Measurements from ENCODE around the gene GALT. TPM values are rescaled to one million over a fixed set of nuclear protein-coding genes. Genes with fewer than 3 reads are reported as not detected.

Gene GALT
- total and polyA plus RNA-seq, 2 of the 4 experiments (the other 2 are of a cell fraction): 15.8 to 34.6 TPM

DNA sequence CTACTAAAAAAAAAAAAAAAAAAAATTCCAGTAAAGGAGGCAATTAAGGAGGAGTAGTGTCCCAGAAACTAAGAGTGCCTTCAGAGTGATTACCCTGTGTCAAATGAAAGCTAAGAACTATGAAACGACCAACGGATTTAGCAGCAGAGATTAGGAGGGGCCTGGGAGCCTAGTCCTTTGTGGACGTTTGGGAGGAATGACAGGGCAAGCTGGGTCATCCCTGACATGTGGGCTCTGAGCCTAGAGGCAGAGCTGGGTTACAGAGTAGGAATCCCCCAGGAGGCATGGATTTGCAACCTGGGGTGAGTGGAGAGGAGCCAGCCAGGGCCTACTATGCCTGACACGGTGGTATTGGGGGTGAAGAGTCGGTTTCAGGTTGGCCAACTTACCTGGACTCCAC, 13.3 kb upstream of the GALT start:
- H4K5ac ChIP-seq (ENCODE audit: low read depth, low read length): no peak overlapping the region
- no peak overlapping the region for H4K91ac ChIP-seq (ENCODE audit: insufficient read depth, low read depth, low read length)
- H3K18ac ChIP-seq (ENCODE audit: low read depth, low read length): no peak overlapping the region
- H2BK20ac ChIP-seq (ENCODE audit: low read depth, low read length): no peak overlapping the region
- peaks cover 6% of the 10 kb centered on the region for H3K36me3 ChIP-seq (ENCODE audit: control insufficient read depth, insufficient read depth, low read length)
- in situ Hi-C loops (cut with MboI; ENCODE audit: low sequenced_read_pairs): no loop called here
- peaks cover 30% of the 10 kb centered on the region for H3K27me3 ChIP-seq (ENCODE audit: control insufficient read depth, insufficient read depth, low read length)
- H2BK120ac ChIP-seq (ENCODE audit: low read depth, low read length): no peak overlapping the region
- intact Hi-C loops (cut with micrococcal nuclease): no loop called here
- H4K20me1 ChIP-seq (ENCODE audit: insufficient read depth, low read length): peaks cover 9% of the 10 kb centered on the region; the same call in 1 of the 2 replicates
- no peak overlapping the region for H3K4ac ChIP-seq (ENCODE audit: low read depth, low read length)
- DNase-seq (no peak), ATAC-seq (ENCODE audit: low read depth) (no peak)
- ChIA-PET CTCF (interaction anchor here (0.6 to 1.7 kb wide), 6 partner anchors 13 to 375 kb away, joined by 3 to 16 read pairs (median 5); partner anchors contain the start of genes DCTN3, GALT and RPP25L), POLR2A (ENCODE audit: unreplicated experiment) (no interaction called here)
- H3K4me1 ChIP-seq (ENCODE audit: control insufficient read depth, insufficient read depth, low read length): peaks cover 6% of the 10 kb centered on the region
- WGBS, 2 experiments (ENCODE audit: extremely low coverage in 2 of 2, insufficient read length in 1 of 2): 70% methylated on average over 3 of the region's 5 CpGs; no CpG with 5 or more reads in 1 of the 2 experiments
- H3K9me3 ChIP-seq (ENCODE audit: control insufficient read depth, insufficient read depth, low read length): no peaks in the 10 kb centered on the region
- dilution Hi-C loops (cut with HindIII; ENCODE audit: low sequenced_read_pairs, unreplicated experiment): no loop called here
- no peak overlapping the region for H2AFZ ChIP-seq (replicated peaks; ENCODE audit: low read length, poor library complexity)
- H4K8ac ChIP-seq (ENCODE audit: low read depth in 2 of 2, low read length in 2 of 2): no peak overlapping the region
- H2AK5ac ChIP-seq (ENCODE audit: low read depth, low read length): no peak overlapping the region
- BruUV-seq (replicated peaks): no TSS peak
- no peak overlapping the region for H3K4me2 ChIP-seq (ENCODE audit: low read depth, low read length)
- H3K79me1 ChIP-seq (ENCODE audit: low read depth in 1 of 2, low read length in 2 of 2): peaks cover 13 to 32% of the 10 kb centered on the region in 2 experiments
- H2BK5ac ChIP-seq (ENCODE audit: low read depth, low read length, poor library complexity, severe bottlenecking): no peak overlapping the region
- no peak overlapping the region for H2AK9ac ChIP-seq (replicated peaks; ENCODE audit: low read depth, low read length, poor library complexity)
- H3K27ac ChIP-seq (ENCODE audit: insufficient read depth, low read length): no peak overlapping the region
- no peak overlapping the region for H2BK15ac ChIP-seq (ENCODE audit: low read depth, low read length)
- H3K4me3 ChIP-seq (ENCODE audit: insufficient read depth, low read depth, low read length): no peak overlapping the region
- H3K9me1 ChIP-seq (ENCODE audit: insufficient read depth, low read length): peaks cover 12% of the 10 kb centered on the region; the same call in 1 of the 2 replicates
- H3K14ac ChIP-seq (replicated peaks; ENCODE audit: low read depth, low read length): no peak overlapping the region
- H3K9ac ChIP-seq (ENCODE audit: low read depth, low read length): no peak overlapping the region
- TF ChIP-seq CTCF (conservative IDR thresholded peaks at IDR 0.05; ENCODE audit: low read depth, low read length) (no peak), MAZ (IDR thresholded peaks at IDR 0.05; ENCODE audit: borderline replicate concordance, low read depth, low read length) (no peak), RFX5 (IDR thresholded peaks at IDR 0.05; ENCODE audit: low read depth, low read length) (no peak), BHLHE40 (IDR thresholded peaks at IDR 0.05; ENCODE audit: low read depth, low read length) (no peak), RCOR1 (IDR thresholded peaks at IDR 0.05; ENCODE audit: insufficient replicate concordance, low read length) (no peak), CHD1 (IDR thresholded peaks at IDR 0.05; ENCODE audit: low read depth, low read length) (no peak), ELK1 (IDR thresholded peaks at IDR 0.05; ENCODE audit: borderline replicate concordance, low read depth, low read length) (no peak), NFE2L2 (IDR thresholded peaks at IDR 0.05; ENCODE audit: low read depth, low read length) (no peak), CEBPB (IDR thresholded peaks at IDR 0.05; ENCODE audit: low read depth, low read length) (no peak), POLR2A (IDR thresholded peaks at IDR 0.05; ENCODE audit: low read depth, low read length) (no peak), MAFK (IDR thresholded peaks at IDR 0.05; ENCODE audit: low read depth, low read length) (no peak), SMC3 (IDR thresholded peaks at IDR 0.05; ENCODE audit: low read depth, low read length) (no peak), USF2 (IDR thresholded peaks at IDR 0.05; ENCODE audit: low read depth, low read length) (no peak), MXI1 (IDR thresholded peaks at IDR 0.05; ENCODE audit: borderline replicate concordance, low read depth, low read length) (no peak), FOS (IDR thresholded peaks at IDR 0.05; ENCODE audit: low read depth, low read length) (no peak), RAD21 (IDR thresholded peaks at IDR 0.05; ENCODE audit: low read length) (no peak)
- no peak overlapping the region for H3K23ac ChIP-seq (ENCODE audit: low read depth, low read length)
- H3K56ac ChIP-seq (ENCODE audit: extremely low read depth, insufficient read depth, low read length): no peak overlapping the region
